Fibroblast of skin of abdomen (primary cell): Measurements from ENCODE around the gene EPHB2. TPM values are rescaled to one million over a fixed set of nuclear protein-coding genes. Genes with fewer than 3 reads are reported as not detected.
"Not testable (repeated sequence)": the region's sequence is repeated elsewhere in the genome, so short reads cannot be mapped to it uniquely, and the experiment has no call there.

Experiments
- DNase-seq: peaks from one replicate; pipeline ENCODE4 v3.0.0-alpha.2; 2013
- polyA plus RNA-seq, 2 experiments: library from polyadenylated mRNA; unstranded; fragments of 120-200 nt; gene quantifications; one replicate each; pipeline ENCODE4 v1.2.1, GENCODE V29; 2013; ENCODE audit not compliant: insufficient read length in 2 of 2

The EPHB2 gene
- 32.3 TPM for polyA plus RNA-seq (2013, experiment 1 of 2; ENCODE audit: insufficient read length)
- 30.0 TPM for polyA plus RNA-seq (2013, experiment 2 of 2; ENCODE audit: insufficient read length)

- no peak for DNase-seq
Measured at GRCh38 chr1:22710701-22711049, at the start of gene EPHB2. Gene EPHB2, plus strand, starts transcription at chr1:22710839. Its CDS starts 144 bp downstream, at chr1:22710983.

DNA sequence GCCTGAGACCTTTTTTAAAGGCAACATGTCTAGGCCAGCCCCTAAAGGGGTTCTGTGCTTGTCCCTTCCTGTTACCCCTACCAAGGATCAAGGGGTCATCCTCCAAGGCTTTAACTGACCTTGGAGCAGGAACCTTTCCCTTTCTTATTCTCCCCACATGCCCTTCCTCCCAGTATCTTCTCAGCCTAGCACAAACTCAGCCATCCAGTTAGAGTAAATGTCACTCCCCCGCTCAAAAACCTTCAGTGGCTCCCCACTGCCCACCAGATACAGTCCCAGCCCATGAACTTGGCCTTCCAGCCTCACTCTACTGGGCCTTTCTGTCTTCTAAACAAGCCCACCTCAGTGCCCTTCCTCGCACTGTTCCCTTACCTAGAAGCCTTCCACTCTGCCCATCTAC lies 48.8 kb upstream of the EPHB2 start:
- no peak for DNase-seq

DNA sequence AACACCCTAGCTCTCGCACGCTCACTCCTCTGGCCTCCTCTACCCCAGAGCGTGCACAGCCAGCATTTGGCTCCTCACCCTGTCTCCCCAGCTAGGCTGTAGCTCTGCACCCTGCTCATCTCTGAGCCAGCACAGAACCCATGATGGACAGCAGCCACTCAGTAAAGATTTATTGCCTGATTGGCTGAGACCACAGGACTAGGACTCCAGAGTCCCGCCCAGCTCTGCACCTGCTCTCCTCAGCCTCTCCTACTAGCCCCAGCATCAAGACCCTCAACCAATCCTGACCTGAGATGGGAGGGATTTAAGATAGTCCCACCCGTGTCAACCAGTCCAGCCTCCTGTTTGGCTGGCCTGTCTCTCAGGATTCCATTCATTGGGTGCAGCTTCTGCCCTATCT lies 48.3 kb upstream of the EPHB2 start:
- DNase-seq: no peak

GRCh38 chr1:22662986-22663408 lies 47.6 kb upstream of the EPHB2 start:
- DNase-seq: no peak

DNA sequence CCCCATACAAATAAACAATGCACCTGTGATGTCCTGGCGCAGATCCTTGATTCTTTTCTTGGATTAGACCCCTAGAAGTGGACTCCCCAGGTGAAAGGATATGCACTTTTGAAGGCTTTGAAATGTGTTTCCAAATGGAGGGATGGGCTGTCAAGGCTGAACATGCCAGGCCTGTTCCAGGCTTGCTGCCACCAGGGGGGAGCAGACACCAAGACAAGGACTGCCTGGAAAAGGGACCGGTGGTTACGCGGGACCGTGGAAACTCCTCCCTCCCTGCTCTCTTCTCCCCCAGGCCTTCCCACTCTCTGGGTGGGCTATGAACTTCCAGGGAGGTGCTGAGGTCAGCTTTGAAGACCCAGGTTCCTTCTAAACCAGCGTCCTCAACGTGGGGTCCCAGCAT lies 44.9 kb upstream of the EPHB2 start:
- DNase-seq: peak; percentile 26

DNA sequence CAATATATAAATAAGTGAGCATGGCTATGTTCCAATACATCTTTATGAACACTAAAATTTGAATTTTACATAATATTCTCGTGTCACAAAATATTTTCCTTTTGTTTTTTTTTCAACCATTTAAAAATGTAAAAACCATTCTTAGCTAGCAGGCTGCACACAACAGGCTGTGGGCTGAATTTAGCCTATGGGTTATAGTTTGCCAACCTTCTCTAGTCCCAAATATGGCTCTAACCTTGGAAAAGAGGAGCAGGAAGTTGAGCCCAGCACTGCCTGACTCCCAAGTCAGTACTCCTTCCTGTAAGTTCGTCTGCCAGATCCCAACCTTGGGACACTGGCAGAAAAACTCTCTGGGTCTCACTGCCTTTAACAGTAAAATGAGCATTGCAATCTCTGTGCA lies 44.2 kb upstream of the EPHB2 start:
- DNase-seq: no peak

DNA sequence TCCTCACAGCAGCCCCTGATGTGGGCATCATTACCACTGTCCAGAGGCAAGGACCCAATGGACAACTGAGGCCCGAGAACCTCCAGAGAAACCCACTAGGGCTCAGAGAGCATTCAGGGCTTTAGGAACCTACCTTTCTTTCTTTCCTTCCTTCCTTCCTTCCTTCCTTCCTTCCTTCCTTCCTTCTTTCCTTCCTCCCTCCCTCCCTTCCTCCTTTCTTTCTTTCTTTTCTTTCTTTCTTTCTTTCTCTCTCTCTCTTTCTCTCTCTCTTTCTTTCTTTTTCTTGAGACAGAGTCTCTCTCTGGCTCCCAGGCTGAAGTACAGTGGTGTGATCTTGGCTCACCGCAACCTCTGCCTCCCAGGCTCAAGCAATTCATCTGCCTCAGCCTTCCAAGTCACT lies 41.8 kb upstream of the EPHB2 start:
- not testable (repeated sequence) for DNase-seq

DNA sequence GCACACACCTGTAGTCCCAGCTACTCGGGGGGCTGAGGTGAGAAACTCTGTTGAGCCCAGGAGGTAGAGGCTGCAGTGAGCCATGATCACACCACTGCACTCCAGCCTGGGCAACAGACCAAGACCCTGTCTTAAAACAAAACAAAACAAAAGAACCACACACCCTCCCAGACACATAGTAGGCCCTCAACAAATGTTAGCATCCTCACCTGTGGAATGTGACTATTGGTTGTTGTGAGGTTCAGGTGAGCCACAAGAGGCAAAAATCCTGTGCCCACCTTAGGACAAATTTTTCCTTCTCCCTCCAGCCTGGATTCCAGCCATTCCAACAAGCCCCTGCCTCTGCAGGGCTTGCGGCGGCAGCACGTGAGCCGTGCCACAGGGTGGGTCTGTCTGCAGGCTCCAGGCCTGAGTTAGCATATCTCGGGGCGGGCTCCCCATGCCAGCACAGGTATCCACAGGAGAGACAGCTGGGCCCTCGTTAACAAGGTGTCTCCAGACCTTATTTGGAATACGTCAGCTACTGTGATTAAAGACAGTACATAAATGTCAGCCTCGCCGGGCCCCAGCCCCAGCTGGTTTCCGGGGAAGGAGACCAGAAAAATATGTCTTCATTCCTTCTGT lies 40.2 kb upstream of the EPHB2 start:
- no peak for DNase-seq

DNA sequence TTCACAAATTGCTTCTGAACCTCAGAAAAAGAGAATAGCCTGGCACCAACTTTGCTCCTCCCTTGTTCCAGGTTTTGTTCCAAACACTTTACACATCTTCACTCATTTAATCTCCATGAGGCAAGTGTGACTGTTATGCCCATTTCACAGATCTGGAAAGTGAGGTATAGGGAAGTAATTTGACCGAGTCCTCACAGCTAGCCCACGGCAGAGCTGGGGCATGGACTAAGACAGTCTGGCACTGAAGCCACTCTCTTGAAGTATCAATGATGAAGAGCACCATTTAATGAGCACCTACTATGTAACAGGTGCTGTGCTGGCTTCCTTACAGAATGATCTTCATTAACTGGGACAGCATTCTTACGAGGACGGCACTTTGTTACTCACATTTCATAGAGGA lies 38.6 kb upstream of the EPHB2 start:
- DNase-seq: no peak

DNA sequence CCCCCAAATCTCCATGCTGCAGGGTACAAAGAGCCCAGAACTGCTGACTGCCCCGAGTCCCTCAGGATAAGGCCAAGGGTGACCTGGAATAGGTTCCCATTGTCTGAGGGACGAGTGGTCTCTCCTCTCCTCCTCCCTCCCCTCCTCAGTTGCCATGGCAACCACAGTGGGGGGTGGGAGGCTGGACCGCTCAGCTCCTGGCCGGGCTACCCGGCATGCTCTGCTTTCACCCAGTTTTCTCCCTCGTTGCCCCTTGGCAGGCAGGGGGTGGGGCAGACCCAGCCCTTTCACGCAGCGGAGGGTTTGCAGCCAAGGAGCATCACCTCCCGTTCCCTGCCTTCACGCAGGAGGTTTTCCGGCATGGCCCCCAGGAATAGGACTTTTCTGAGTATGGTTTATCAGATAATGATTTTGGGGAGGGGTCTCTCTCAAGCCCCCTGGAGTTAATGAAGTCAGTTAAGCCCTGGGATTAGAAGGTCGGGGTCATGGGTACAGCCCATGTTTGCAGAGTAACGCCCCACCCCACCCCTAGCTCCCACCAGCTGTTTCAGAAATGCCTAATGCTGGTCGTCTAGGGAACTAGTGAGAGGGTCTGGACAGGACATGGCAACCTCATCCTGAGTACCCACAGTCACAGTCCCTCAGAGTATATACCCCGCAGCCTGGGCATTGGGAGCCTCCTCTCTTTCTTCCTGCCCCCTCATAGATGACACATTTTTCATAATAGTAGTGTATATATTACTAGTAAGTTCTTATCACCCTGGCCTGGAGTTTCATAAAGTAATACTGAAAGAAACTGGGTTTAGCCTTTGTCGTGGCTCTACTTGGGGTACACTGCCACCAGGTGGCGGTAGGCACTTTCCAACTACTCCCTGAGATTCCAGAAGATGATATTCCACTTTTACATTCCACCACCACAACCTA lies 36.9 kb upstream of the EPHB2 start:
- peak; percentile 55 for DNase-seq

DNA sequence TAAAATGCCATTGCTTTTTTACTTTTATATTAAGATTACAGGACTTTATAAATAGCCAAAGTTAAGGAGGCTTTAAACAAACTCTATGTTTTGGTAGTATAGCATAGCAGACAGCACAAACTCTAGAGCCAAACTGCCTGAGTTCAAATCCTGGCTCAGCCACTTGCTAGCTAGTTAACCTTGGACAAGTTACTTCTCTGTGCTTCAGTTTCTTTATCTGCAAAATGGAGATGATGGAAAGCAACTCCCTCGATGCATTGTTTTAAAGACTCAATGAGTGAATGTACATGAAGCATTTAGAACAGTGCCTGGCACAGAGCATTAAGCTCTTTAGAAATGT lies 36.3 kb upstream of the EPHB2 start:
- DNase-seq: no peak

DNA sequence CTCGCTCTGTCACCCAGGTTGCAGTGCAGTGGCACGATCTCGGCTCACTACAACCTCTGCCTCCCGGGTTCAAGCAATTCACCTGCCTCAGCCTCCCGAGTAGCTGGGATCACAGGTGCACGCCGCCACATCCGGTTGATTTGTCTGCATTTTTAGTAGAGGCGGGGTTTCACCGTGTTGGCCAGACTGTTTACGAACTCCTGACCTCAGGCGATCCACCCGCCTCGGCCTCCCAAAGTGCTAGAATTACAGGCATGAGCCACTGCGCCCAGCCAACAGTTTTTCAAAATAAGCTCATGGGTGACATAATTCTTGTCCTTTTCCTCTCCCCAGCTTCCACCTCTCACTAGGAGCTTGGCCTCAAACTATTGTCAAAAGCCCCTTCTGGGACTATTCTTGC lies 34.5 kb upstream of the EPHB2 start:
- not testable (repeated sequence) for DNase-seq

- no peak for DNase-seq
Measured at GRCh38 chr1:22676916-22677583, 33.6 kb upstream of the EPHB2 start.

GRCh38 chr1:22677931-22678896 lies 32.4 kb upstream of the EPHB2 start:
- DNase-seq: no peak

DNA sequence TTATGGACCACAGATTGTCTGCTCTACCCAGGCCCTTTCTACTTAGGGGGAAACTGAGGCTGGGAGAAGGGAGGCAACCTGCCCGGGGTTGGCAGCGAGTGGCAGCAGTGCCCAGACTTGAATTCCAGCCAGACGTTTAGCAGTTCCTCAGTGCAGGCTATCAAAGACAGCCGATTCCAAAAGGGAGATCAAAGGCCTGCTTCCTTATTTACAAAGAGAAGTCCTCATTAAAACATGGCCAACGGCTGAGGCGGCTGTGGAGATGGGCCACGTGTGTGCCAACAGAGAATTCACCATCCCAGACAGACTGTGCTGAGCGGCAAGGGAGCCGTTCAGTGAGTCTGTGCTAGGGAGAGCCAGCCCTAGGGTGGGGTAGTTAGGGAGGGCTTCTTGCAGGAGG lies 29.9 kb upstream of the EPHB2 start:
- no peak for DNase-seq

DNA sequence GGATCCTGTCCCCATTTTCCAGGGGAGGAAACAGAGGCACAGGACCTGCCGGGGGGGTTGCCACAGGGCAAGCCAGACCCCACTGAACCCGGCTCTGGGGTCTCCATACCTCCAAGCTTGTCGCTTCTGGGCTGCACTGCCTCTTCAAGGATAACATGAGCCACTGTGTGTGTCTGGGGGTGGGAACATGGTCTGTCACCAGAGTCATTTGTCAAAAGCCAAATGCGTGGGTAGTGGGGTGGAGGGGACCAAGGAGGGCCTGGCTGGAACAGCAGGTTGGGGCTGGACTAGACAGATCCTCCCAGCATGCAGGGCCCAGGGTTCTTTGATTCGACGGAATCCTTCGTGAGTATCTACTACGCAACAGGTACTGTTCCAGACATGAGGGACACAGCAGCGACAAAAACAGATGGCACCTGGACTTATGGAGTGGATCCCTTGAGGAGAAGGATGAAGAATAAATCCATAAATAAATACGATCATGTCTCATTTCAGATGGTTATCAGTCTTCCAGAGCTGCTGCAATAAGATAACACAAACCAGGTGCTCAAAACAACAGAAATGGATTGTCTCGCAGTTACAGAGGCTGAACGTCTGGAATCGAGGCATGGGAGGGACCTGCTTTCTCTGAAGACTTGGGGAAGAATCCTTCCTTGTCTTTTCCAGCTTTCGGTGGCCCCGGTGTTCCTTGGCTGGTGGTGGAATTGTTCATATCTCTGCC lies 28.9 kb upstream of the EPHB2 start:
- no peak for DNase-seq

- DNase-seq: no peak
Measured at GRCh38 chr1:22683547-22683946, 27.1 kb upstream of the EPHB2 start.

DNA sequence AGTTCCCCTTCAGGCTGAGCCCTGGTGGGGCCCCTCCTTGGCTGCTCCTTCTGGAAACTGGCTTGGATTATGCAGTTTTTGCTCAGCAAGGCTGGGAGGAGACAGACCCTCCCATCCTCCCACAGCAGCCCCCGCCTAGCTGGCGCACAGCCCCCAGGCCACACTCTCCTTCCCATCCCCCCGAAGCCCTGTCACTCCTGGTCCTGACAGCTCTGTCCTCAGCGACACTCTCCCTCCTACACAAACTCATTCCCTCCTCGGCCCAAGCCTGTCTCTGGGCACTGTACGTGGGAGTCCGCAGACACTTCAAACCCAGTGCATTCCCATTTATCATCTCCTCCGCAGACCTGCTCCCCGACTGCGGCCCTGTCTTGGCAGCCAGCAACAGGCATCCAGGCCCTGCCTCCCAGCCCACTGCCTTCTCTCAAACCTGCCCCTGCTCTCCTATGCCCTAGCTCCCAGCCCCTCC lies 25.0 kb upstream of the EPHB2 start:
- peak; percentile 16 for DNase-seq

DNA sequence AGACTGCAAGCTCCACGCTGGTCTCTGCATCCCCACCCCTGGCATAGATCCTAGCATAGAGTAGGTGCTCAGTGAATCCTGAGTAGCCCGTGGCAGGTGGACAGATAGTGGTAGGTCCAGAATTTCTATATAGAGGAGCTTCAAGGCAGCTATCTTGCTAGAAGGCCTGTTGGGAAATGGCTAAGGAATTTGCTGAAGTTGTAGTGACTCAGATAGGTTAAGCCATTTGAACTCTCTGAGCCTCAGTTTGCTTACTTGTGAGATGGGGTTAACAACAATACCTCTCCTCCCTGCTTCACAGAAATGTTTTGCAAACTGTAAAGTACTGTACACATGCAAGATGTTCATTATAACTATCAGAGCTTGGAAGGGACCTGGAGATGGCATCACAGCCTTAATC lies 23.4 kb upstream of the EPHB2 start:
- no peak for DNase-seq

- DNase-seq: no peak
Measured at GRCh38 chr1:22688466-22688865, 22.2 kb upstream of the EPHB2 start.

GRCh38 chr1:22689505-22689904 lies 21.1 kb upstream of the EPHB2 start:
- peak; percentile 77 for DNase-seq
